Trophoblast cell (in vitro differentiated cells and primary cell): ENCODE data around the gene PRR35.

Experiments used
- DNase-seq, 2 donors: peaks; one replicate each; pipeline ENCODE4 v3.0.0-alpha.2; 2016
- H2AFZ ChIP-seq: 2 replicates; pipeline ENCODE4 v1.6.1; 2013; ENCODE audit warnings: low read length, moderate library complexity, mild to moderate bottlenecking; ENCODE audit not compliant: insufficient read depth, poor library complexity
- H2AK5ac ChIP-seq: 2 replicates; pipeline ENCODE4 v1.6.1; 2013; ENCODE audit warnings: mild to moderate bottlenecking, low read length
- H2BK120ac ChIP-seq: 2 replicates; pipeline ENCODE4 v1.6.1; 2013; ENCODE audit warnings: low read length, mild to moderate bottlenecking, moderate library complexity; ENCODE audit not compliant: insufficient read depth, poor library complexity
- H2BK12ac ChIP-seq: 2 replicates; pipeline ENCODE4 v1.6.1; 2013; ENCODE audit warnings: mild to moderate bottlenecking, low read length, moderate library complexity
- H2BK5ac ChIP-seq: 2 replicates; pipeline ENCODE4 v1.6.1; 2013; ENCODE audit warnings: low read length, low read depth, moderate library complexity, mild to moderate bottlenecking; ENCODE audit not compliant: poor library complexity
- H3K14ac ChIP-seq: 2 replicates; pipeline ENCODE4 v1.6.1; 2013; ENCODE audit warnings: mild to moderate bottlenecking, low read length
- H3K18ac ChIP-seq: 2 replicates; pipeline ENCODE4 v1.6.1; 2013; ENCODE audit warnings: mild to moderate bottlenecking, low read length
- H3K23ac ChIP-seq: 2 replicates; pipeline ENCODE4 v1.6.1; 2013; ENCODE audit warnings: low read length
- H3K27ac ChIP-seq: 2 replicates; pipeline ENCODE4 v1.5.1; 2013; ENCODE audit warnings: low read depth, mild to moderate bottlenecking, inconsistent platforms, low read length, moderate library complexity
- H3K27me3 ChIP-seq: 2 replicates; pipeline ENCODE4 v1.6.1; 2013; ENCODE audit warnings: inconsistent platforms, mild to moderate bottlenecking, low read length, moderate library complexity; ENCODE audit not compliant: insufficient read depth
- H3K36me3 ChIP-seq, 2 experiments: 1 replicate in 1 of 2; 2 replicates in 1 of 2; pipeline ENCODE4 v1.6.1; 2013; ENCODE audit warnings: low read length in 2 of 2, mild to moderate bottlenecking in 2 of 2, moderate library complexity in 1 of 2; ENCODE audit not compliant: insufficient read depth in 2 of 2, control insufficient read depth in 1 of 2
- H3K4ac ChIP-seq: 2 replicates; pipeline ENCODE4 v1.6.1; 2013; ENCODE audit warnings: low read depth, mild to moderate bottlenecking, low read length, moderate library complexity
- H3K4me1 ChIP-seq, 2 experiments: 1 replicate in 1 of 2; 2 replicates in 1 of 2; pipeline ENCODE4 v1.6.1; 2013; ENCODE audit warnings: low read length in 2 of 2, mild to moderate bottlenecking in 2 of 2, moderate library complexity in 1 of 2; ENCODE audit not compliant: insufficient read depth in 2 of 2, control insufficient read depth in 1 of 2
- H3K4me2 ChIP-seq: 2 replicates; pipeline ENCODE4 v1.6.1; 2013; ENCODE audit warnings: inconsistent platforms, mild to moderate bottlenecking, low read length, moderate library complexity
- H3K4me3 ChIP-seq: 2 replicates; pipeline ENCODE4 v1.5.1; 2013; ENCODE audit warnings: mild to moderate bottlenecking, low read depth, low read length, inconsistent platforms
- H3K79me1 ChIP-seq: one replicate; pipeline ENCODE4 v1.6.1; 2013; ENCODE audit warnings: low read length
- H3K79me2 ChIP-seq: 2 replicates; pipeline ENCODE4 v1.6.1; 2013; ENCODE audit warnings: low read length, mild to moderate bottlenecking; ENCODE audit not compliant: control insufficient read depth, insufficient read depth, poor library complexity
- H3K9ac ChIP-seq: 2 replicates; pipeline ENCODE4 v1.6.1; 2013; ENCODE audit warnings: mild to moderate bottlenecking, low read length
- H3K9me3 ChIP-seq: 2 replicates; pipeline ENCODE4 v1.6.1; 2013; ENCODE audit warnings: low read depth, mild to moderate bottlenecking, control low read depth, inconsistent platforms, low read length; ENCODE audit not compliant: insufficient read depth
- H4K12ac ChIP-seq: 2 replicates; pipeline ENCODE4 v1.6.1; 2013; ENCODE audit warnings: low read depth, mild to moderate bottlenecking, low read length, moderate library complexity
- H4K8ac ChIP-seq: 2 replicates; pipeline ENCODE4 v1.6.1; 2013; ENCODE audit warnings: low read depth, mild to moderate bottlenecking, low read length, moderate library complexity
- H4K91ac ChIP-seq: one replicate; pipeline ENCODE4 v1.6.1; 2013; ENCODE audit warnings: low read depth, mild to moderate bottlenecking, low read length, moderate library complexity
- WGBS: extraction: QIAGEN DNeasy Blood & Tissue Kit; methylation state at CpG from one replicate; pipeline ENCODE4 v1.1.7; 2013; ENCODE audit warnings: missing lambda C conversion rate; ENCODE audit not compliant: insufficient read length, insufficient coverage; ENCODE audit errors: extremely low coverage; 5-methylcytosine and 5-hydroxymethylcytosine counted together

Gene PRR35

GRCh38 chr16:586645-587590 is 26.7 kb downstream of the PRR35 start:
- H3K14ac ChIP-seq, result no peak overlapping the region
- H4K8ac ChIP-seq, result no peak overlapping the region
- H4K12ac ChIP-seq, result no peak overlapping the region
- no peak overlapping the region for H3K4me3 ChIP-seq
- peaks cover 27% of the 10 kb centered on the region for H3K79me2 ChIP-seq
- WGBS, result no CpG with 5 or more reads among the region's 14 CpGs
- H2AK5ac ChIP-seq, result no peak overlapping the region
- no peak overlapping the region for H3K4ac ChIP-seq
- no peak overlapping the region for H2BK5ac ChIP-seq
- peaks cover 21% of the 10 kb centered on the region for H3K79me1 ChIP-seq
- DNase-seq, result peak in 1 of 2 donors; percentile 14
- peaks cover 16 to 18% of the 10 kb centered on the region in 2 experiments for H3K4me1 ChIP-seq
- H3K9ac ChIP-seq, result no peak overlapping the region
- no peak overlapping the region for H2AFZ ChIP-seq
- H2BK12ac ChIP-seq, result no peak overlapping the region
- no peak overlapping the region for H3K27ac ChIP-seq
- H3K4me2 ChIP-seq, result no peak overlapping the region
- no peak overlapping the region for H3K18ac ChIP-seq
- peaks cover 3% of the 10 kb centered on the region for H3K9me3 ChIP-seq
- H2BK120ac ChIP-seq, result no peak overlapping the region
- peaks cover 3 to 8% of the 10 kb centered on the region in 2 experiments for H3K36me3 ChIP-seq
- no peak overlapping the region for H3K23ac ChIP-seq
- no peaks in the 10 kb centered on the region for H3K27me3 ChIP-seq
- H4K91ac ChIP-seq, result no peak overlapping the region

- Histone ChIP-seq H2AK5ac (peak overlapping the region; percentile 80), H4K8ac (peak overlapping the region; percentile 97), H3K27me3 (no peaks in the 10 kb centered on the region), H3K23ac (no peak overlapping the region), H3K18ac (peak overlapping the region; percentile 91), H3K9ac (peak overlapping the region; percentile 86), H2AFZ (peak overlapping the region; percentile 99), H3K79me2 (peaks cover 28% of the 10 kb centered on the region), H4K12ac (peak overlapping the region; percentile 78), H3K27ac (peak overlapping the region; percentile 92), H3K9me3 (peaks cover 3% of the 10 kb centered on the region), H3K4me1 (peaks cover 29 to 34% of the 10 kb centered on the region in 2 experiments), H3K14ac (peak overlapping the region; percentile 97), H4K91ac (peak overlapping the region; percentile 99), H3K4me2 (peak overlapping the region; percentile 75), H2BK5ac (peak overlapping the region; percentile 99), H2BK12ac (peak overlapping the region; percentile 26), H3K4me3 (peak overlapping the region; percentile 94), H3K4ac (peak overlapping the region; percentile 76), H3K36me3 (peaks cover 1 to 6% of the 10 kb centered on the region in 2 experiments), H3K79me1 (peaks cover 21% of the 10 kb centered on the region), H2BK120ac (peak overlapping the region; percentile 96)
- WGBS, result no CpG with 5 or more reads among the region's 21 CpGs
- peak; percentile 42 to 62 for DNase-seq
Measured at GRCh38 chr16:588639-588888, 28.4 kb downstream of the PRR35 start.

- H2BK5ac ChIP-seq, result peak overlapping the region; percentile 99
- H4K91ac ChIP-seq, result peak overlapping the region; percentile 99
- peaks cover 21% of the 10 kb centered on the region for H3K79me1 ChIP-seq
- peak overlapping the region; percentile 94 for H3K18ac ChIP-seq
- peak overlapping the region; percentile 75 for H3K4me2 ChIP-seq
- H3K36me3 ChIP-seq, result peaks cover 2 to 6% of the 10 kb centered on the region in 2 experiments
- H3K9me3 ChIP-seq, result peaks cover 3% of the 10 kb centered on the region
- H3K23ac ChIP-seq, result no peak overlapping the region
- peak overlapping the region; percentile 77 for H3K4ac ChIP-seq
- DNase-seq, result peak; percentile 92 to 97
- H3K14ac ChIP-seq, result peak overlapping the region; percentile 97
- H2BK12ac ChIP-seq, result peak overlapping the region; percentile 75
- H3K4me1 ChIP-seq, result peaks cover 32 to 38% of the 10 kb centered on the region in 2 experiments
- peak overlapping the region; percentile 94 for H3K4me3 ChIP-seq
- peak overlapping the region; percentile 78 for H4K12ac ChIP-seq
- H3K27me3 ChIP-seq, result no peaks in the 10 kb centered on the region
- H2BK120ac ChIP-seq, result peak overlapping the region; percentile 96
- peak overlapping the region; percentile 97 for H4K8ac ChIP-seq
- H3K27ac ChIP-seq, result peak overlapping the region; percentile 92
- H3K79me2 ChIP-seq, result peaks cover 28% of the 10 kb centered on the region
- peak overlapping the region; percentile 99 for H2AFZ ChIP-seq
- H3K9ac ChIP-seq, result peak overlapping the region; percentile 91
- H2AK5ac ChIP-seq, result peak overlapping the region; percentile 80
- no CpG with 5 or more reads among the region's 107 CpGs for WGBS
Measured at GRCh38 chr16:588889-589657, 28.9 kb downstream of the PRR35 start.

GRCh38 chr16:589658-590187 is 29.5 kb downstream of the PRR35 start, which contains the start of gene RAB40C:
Gene RAB40C, plus strand, starts transcription at chr16:590066. Its CDS starts 226 bp downstream, at chr16:590292.
- H3K14ac ChIP-seq, result peak within 1 kb of the TSS; percentile 97
- no peak within 1 kb of the TSS for H3K23ac ChIP-seq
- H2AFZ ChIP-seq, result peak within 1 kb of the TSS; percentile 99
- peak within 1 kb of the TSS; percentile 99 for H4K91ac ChIP-seq
- peak within 1 kb of the TSS; percentile 94 for H3K4me3 ChIP-seq
- peak within 1 kb of the TSS; percentile 78 for H4K12ac ChIP-seq
- H3K4ac ChIP-seq, result peak within 1 kb of the TSS; percentile 77
- H2BK5ac ChIP-seq, result peak within 1 kb of the TSS; percentile 99
- H3K79me2 ChIP-seq, result peaks cover 28% of the 10 kb centered on the region
- no CpG with 5 or more reads among the region's 67 CpGs for WGBS
- DNase-seq, result peak; percentile 95 to 97
- peaks cover 32 to 40% of the 10 kb centered on the region in 2 experiments for H3K4me1 ChIP-seq
- peak within 1 kb of the TSS; percentile 97 for H4K8ac ChIP-seq
- peaks cover 22% of the 10 kb centered on the region for H3K79me1 ChIP-seq
- peak within 1 kb of the TSS; percentile 94 for H3K18ac ChIP-seq
- H2BK120ac ChIP-seq, result peak within 1 kb of the TSS; percentile 96
- peaks cover 3% of the 10 kb centered on the region for H3K9me3 ChIP-seq
- H2AK5ac ChIP-seq, result peak within 1 kb of the TSS; percentile 80
- H3K36me3 ChIP-seq, result peaks cover 5 to 6% of the 10 kb centered on the region in 2 experiments
- peak within 1 kb of the TSS; percentile 92 for H3K27ac ChIP-seq
- H3K9ac ChIP-seq, result peak within 1 kb of the TSS; percentile 91
- H3K27me3 ChIP-seq, result no peaks in the 10 kb centered on the region
- peak within 1 kb of the TSS; percentile 85 for H3K4me2 ChIP-seq
- H2BK12ac ChIP-seq, result peak within 1 kb of the TSS; percentile 75
